ENCODE results near the gene SYNE3.

Gene SYNE3

DNA sequence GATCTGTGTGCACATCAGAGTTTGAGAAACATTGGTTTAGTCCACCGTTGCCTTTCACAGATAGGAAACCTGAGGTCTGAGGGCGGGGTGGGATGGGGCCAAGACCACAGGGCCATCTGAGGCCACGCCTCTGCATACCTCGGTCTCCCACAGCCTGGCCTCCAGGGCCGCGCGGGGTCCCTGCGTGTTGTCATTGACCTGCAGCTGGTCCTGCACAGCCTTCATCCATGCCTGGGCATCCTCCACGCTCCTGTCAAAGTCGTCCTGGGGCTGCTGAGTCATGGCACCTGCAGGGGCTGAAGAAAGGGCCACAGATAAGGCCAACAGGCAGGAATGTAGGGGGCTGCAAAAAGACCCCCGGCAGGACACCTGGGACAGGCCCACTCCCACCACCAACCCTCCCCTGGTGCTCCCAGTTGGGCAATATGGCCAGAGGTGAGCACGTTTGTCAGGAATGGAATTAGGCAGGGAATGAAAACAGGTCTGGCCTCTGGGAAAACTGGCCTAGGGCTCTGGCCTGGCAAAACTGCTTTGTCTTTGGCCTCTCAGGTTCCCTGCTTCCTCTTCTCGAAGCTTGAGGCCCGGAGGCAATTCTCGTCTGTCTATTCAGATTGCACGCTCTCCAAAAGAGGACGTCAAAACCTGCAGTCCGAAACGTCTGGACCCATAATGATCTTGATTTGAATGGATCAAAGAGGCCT lies 40.8 kb downstream of the SYNE3 start:
- no peak for DNase-seq (ENCODE audit: low read depth, low spot score)

DNA sequence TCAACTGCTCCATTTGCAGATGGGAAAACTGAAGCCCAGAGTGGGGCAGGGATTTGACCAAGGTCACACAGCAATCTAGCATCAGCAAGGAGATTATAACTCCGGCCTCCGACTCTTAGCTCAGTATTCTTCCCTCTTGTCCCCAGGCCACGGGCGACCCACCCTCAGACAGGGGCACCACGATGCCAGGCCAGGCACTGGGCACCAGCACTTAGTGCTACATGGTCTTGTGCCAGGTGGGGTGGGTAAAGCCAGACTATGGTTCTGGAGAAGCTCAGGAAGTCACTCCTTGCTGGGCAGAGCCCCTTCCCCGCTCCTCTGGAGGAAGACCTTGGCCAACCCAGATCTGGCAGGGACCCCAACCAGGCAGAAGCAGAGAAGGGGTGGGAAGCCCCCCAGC lies 41.5 kb downstream of the SYNE3 start:
- DNase-seq (ENCODE audit: low read depth, low spot score): no peak

DNA sequence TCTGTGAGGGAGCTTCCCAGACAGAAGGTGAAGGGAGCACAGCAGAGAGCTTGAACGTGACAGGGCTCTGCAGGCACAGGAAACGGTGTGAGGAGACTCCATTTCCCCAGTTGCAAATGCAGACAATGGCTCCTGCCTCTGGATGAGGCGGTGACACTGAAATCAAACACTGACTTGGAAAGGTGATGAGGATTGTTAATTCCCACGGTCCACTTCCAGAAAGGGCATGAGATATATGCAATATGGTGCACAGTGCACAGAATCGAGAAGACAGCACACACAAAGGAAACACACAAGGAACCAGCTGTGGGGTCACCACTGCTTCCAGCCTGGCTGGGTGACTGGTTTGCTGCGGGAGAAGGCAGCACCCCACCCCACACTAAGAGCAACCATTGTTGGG lies 42.0 kb downstream of the SYNE3 start:
- no peak for DNase-seq (ENCODE audit: low read depth, low spot score)

DNA sequence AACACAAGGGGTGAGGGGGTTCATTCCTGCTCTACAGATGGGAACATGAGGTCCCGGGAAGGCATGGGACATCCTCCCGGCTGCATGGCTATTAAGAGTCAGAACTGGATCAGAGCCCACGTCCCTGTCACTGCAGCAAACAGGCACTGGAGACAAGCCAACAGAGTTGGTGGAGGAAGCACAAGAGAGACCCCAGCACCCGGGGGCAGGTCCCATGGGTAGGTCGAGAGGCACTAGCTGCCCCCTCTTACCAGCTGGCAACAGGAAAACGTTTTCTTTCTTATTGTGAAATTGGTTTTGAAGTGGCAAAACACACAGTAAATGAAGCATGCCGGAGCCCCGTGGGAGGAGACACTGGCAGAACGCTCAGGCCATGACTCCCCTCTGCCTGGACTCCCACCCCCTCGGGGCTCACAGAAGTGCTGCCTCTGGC lies 43.6 kb downstream of the SYNE3 start:
- DNase-seq (ENCODE audit: low read depth, low spot score): no peak

DNA sequence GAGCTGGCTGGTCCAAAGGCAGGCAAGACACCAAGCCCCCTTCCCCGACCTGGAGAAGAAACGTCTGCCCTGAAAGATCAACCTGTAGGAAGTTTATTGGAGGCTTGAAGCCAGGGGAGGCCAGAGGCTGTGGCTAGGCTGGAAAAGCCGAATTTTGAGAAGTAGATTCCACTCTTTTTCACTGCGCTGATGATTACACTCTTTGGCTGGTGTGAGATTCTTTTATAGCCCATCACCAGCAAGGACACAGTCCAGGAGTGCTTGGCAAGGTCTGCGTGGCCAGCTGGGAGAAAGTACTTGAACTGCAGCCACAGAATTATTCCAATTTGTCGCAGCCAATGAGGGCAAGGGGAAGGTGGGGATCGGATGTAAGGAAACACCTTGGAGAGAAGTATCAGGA lies 45.0 kb downstream of the SYNE3 start:
- no peak for DNase-seq (ENCODE audit: low read depth, low spot score)

DNA sequence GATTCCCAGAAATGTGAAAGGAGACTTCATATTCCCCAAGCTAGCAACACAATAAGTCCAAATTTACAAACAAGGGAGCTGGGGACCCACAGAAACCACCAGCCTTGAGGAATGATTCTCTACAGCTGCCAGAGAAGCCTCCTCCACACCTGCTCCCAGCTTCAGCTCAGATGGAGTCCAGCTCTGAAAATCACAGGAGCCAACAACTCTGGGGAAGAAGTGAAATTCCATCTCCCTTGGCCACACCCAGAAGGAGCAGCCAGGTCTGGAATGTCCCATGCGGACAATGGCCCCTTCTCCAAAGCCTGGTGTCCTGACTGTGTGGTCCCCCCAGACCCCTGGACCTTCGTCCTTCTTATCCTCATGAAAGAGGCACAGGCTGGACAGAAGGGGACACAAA lies 45.4 kb downstream of the SYNE3 start:
- no peak for DNase-seq (ENCODE audit: low read depth, low spot score)

DNA sequence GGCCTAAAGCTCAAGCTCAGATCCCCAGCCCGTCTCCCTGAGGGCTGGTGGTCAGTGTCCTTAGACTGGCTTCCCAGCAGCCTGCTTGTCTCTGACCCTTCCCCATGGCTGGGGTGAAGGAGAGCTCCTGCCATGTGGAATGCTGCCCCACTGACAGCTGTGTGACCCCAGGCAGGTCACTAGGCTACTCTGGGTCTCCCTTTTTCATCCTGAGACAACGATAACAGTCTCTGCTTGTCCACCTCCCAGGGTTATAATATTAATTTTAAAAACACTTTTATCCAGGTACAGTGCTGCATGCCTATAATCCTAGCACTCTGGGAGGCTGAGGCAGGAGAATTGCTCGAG lies 47.3 kb downstream of the SYNE3 start:
- DNase-seq (ENCODE audit: low read depth, low spot score): no peak

DNA sequence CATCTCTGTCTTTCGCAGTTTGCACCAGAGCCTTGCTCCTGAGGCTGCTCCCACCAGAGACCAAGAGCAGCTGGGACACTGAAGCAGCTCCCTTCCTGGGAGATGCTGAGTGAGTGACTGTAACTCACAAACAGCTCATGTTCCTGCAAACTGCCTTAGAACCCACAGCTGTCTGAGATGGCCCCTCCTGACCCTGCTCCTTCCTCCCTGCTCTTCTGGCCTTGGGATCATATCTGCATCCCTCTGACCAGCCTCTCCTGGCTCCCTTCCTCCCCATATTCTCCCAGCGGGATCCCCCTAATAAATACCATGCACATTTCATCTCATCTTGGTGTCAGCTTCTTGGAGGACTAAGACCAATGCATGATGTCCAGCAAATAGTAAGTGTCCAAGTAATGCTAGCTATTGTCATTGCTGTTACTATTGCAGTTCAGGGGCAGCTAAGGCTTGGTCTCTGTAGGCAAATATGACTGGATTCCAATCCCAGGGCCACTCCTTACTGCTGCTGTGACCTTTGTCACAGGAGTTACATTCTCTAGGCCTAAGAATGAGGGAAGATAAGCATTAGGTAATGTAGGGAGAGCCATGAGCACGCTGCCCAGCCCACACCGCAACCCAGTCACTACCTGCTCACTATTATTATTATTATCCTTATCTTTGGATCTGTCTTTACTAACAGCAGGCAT lies 47.9 kb downstream of the SYNE3 start:
- no peak for DNase-seq (ENCODE audit: low read depth, low spot score)

DNA sequence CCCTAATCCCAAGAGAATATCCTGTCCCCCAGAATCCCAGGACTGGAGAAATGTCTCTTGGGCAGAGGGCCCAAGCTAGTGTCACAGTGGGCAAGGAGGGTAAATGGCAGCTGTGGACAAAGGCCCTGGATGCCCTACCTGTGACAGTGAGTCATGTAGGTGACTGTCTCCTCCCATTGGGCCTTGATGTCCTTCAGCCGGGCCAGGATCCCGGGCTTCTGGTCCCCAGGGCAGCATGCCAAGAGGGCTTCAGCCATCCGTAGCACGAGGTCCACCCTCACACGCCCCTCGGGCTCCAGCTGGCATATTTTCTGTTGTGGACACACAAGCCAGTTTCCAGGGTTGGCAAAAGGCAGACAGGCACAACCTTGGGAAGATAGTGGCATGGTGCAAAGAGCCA lies 48.8 kb downstream of the SYNE3 start:
- no peak for DNase-seq (ENCODE audit: low read depth, low spot score)

DNA sequence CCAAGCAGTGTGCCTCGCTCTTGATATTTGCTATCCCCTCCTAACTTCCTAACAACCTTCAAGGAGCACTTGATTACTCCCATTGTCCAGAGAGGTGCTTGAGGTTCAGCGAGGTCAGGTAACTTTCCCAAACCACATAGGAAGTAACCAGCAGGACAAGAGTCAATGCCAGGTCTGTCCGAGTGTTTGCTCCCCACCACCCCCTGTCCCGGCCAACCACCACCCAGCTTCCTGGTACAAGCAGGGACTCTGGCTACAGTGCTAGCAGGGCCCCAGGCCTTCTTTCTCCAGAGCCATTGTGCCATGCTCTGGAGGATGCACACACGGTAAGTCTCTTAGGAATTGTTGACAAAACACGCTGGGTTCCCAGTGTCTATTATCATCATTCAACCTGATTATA lies 49.2 kb downstream of the SYNE3 start:
- DNase-seq (ENCODE audit: low read depth, low spot score): no peak

Data from activated CD4-positive, CD25-positive, alpha-beta regulatory T cell treated with anti-CD3 and anti-CD28 coated beads, Interleukin-2, amount 50 U/mL, for 16 hours (primary cell).